HUES6 (cell line): ENCODE results near the gene ARRDC2.

Experiments
- H3K27ac ChIP-seq: 2 replicates; pipeline ENCODE4 v1.7.0; 2013; ENCODE audit warnings: low read depth, mild to moderate bottlenecking, low read length, inconsistent platforms
- H3K27me3 ChIP-seq: 2 replicates; pipeline ENCODE4 v1.6.1; 2013; ENCODE audit warnings: low read length; ENCODE audit not compliant: control insufficient read depth, insufficient read depth
- H3K36me3 ChIP-seq: 2 replicates; pipeline ENCODE4 v1.6.1; 2013; ENCODE audit warnings: low read length; ENCODE audit not compliant: control insufficient read depth, insufficient read depth
- H3K4me1 ChIP-seq: 2 replicates; pipeline ENCODE4 v1.6.1; 2013; ENCODE audit warnings: low read length; ENCODE audit not compliant: control insufficient read depth, insufficient read depth
- H3K4me3 ChIP-seq: 2 replicates; pipeline ENCODE4 v1.5.1; 2013; ENCODE audit warnings: low read depth, low read length
- H3K9ac ChIP-seq: one replicate; pipeline ENCODE4 v1.6.1; 2013; ENCODE audit warnings: mild to moderate bottlenecking, low read length
- H3K9me3 ChIP-seq: 2 replicates; pipeline ENCODE4 v1.6.1; 2013; ENCODE audit warnings: low read depth, low read length; ENCODE audit not compliant: control insufficient read depth, insufficient read depth

Gene ARRDC2

GRCh38 chr19:18046059-18046718 lies 38.2 kb downstream of the ARRDC2 start:
- Histone ChIP-seq H3K9ac (no peak overlapping the region), H3K27ac (no peak overlapping the region; the same call in 1 of the 2 replicates), H3K4me1 (peaks cover 9% of the 10 kb centered on the region; the same call in 1 of the 2 replicates), H3K36me3 (no peaks in the 10 kb centered on the region), H3K9me3 (no peaks in the 10 kb centered on the region), H3K4me3 (no peak overlapping the region), H3K27me3 (no peaks in the 10 kb centered on the region)

GRCh38 chr19:18049385-18049784 lies 41.4 kb downstream of the ARRDC2 start:
- no peaks in the 10 kb centered on the region for H3K27me3 ChIP-seq
- no peak overlapping the region for H3K9ac ChIP-seq
- H3K27ac ChIP-seq: no peak overlapping the region
- no peaks in the 10 kb centered on the region for H3K9me3 ChIP-seq
- H3K36me3 ChIP-seq: no peaks in the 10 kb centered on the region
- peaks cover 9% of the 10 kb centered on the region; the same call in 1 of the 2 replicates for H3K4me1 ChIP-seq
- no peak overlapping the region for H3K4me3 ChIP-seq

- no peaks in the 10 kb centered on the region for H3K9me3 ChIP-seq
- no peaks in the 10 kb centered on the region for H3K36me3 ChIP-seq
- no peaks in the 10 kb centered on the region for H3K4me1 ChIP-seq
- H3K4me3 ChIP-seq: peak overlapping the region; percentile 29; the same call in 1 of the 2 replicates
- no peak overlapping the region for H3K9ac ChIP-seq
- H3K27ac ChIP-seq: no peak overlapping the region
- H3K27me3 ChIP-seq: no peaks in the 10 kb centered on the region
These were observed 43.9 kb downstream of the ARRDC2 start for GRCh38 chr19:18051887-18052286.

DNA sequence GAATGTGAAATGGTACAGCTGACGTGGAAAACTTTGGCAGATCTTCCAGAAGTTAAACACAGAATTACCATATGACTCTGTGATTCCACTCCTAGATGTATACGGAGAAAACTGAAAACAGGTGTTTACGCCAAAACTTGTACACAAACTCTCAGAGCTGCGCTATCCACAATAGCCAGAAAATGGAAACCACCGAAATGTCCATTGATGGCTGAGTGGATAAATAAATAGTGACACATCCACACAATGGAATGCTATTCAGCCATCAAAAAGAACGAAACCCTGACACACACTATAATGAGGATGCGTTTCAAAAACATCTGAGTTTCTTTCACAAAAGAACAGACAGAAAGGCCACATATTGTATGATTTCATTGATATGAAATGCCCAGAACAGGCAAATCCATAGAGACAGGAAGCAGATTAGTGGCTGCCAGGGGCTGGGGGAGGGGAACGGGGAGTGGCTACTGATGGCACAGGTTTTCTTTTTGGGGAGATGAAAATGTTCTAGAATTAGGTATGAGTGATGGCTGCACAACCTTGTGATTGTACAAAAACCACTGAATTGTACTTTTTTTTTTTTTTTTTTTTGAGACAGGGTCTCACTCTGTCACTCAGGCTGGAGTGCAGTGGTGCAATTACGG lies 45.7 kb downstream of the ARRDC2 start:
- no peaks in the 10 kb centered on the region for H3K4me1 ChIP-seq
- H3K9me3 ChIP-seq: no peaks in the 10 kb centered on the region
- no peak overlapping the region for H3K27ac ChIP-seq
- H3K9ac ChIP-seq: no peak overlapping the region
- H3K27me3 ChIP-seq: no peaks in the 10 kb centered on the region
- no peak overlapping the region for H3K4me3 ChIP-seq
- H3K36me3 ChIP-seq: no peaks in the 10 kb centered on the region

GRCh38 chr19:18055967-18056366 lies 48.0 kb downstream of the ARRDC2 start:
- H3K27me3 ChIP-seq: no peaks in the 10 kb centered on the region
- no peak overlapping the region for H3K27ac ChIP-seq
- no peaks in the 10 kb centered on the region for H3K36me3 ChIP-seq
- H3K9ac ChIP-seq: no peak overlapping the region
- H3K4me1 ChIP-seq: no peaks in the 10 kb centered on the region
- H3K4me3 ChIP-seq: no peak overlapping the region
- H3K9me3 ChIP-seq: no peaks in the 10 kb centered on the region

GRCh38 chr19:18057557-18057956 lies 49.6 kb downstream of the ARRDC2 start:
- H3K9me3 ChIP-seq: no peaks in the 10 kb centered on the region
- no peaks in the 10 kb centered on the region for H3K36me3 ChIP-seq
- H3K4me1 ChIP-seq: no peaks in the 10 kb centered on the region
- no peak overlapping the region for H3K4me3 ChIP-seq
- no peak overlapping the region for H3K27ac ChIP-seq
- H3K9ac ChIP-seq: no peak overlapping the region
- H3K27me3 ChIP-seq: no peaks in the 10 kb centered on the region

DNA sequence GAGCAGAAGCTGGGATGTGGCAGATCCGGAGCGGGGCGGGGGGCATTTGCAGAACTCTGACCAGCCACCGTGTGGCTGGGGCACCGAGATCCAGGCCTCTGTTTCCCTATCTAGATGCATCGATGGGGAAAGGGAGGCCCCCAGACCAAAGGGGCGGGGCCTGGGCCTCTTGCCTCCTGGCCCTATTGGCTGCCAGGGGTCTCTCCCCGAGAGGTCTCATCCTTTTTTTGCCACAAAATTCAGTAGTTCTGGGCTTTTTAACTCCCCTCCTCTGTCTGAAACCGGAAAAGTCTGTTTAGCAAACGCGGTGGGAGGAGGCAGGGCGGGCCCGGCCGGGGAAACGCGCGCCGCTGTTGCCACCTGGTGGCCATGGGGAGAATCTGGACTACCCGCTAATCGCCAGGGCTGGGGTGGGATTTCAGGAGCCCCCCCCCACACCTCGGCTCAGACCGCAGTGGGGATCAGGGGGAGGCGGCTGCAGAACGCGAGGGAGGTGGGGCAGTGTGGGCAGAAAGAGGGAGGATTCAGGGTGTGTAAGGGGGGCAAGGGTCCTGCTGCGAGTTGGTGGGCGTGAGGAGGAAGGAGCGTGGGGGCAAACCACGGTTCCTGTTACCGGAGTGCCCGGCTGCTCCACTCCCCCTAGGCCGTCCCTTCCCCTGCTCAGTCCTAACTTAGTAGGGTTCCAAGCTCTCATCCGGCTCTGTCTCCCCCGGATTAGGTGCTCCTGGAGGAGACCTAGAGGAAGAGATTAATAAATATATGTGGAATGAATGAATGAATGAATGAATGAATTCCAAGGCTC lies 50.4 kb downstream of the ARRDC2 start:
- Histone ChIP-seq H3K9me3 (no peaks in the 10 kb centered on the region), H3K27ac (no peak overlapping the region), H3K9ac (no peak overlapping the region), H3K4me3 (peak overlapping the region; percentile 50), H3K27me3 (no peaks in the 10 kb centered on the region), H3K36me3 (no peaks in the 10 kb centered on the region), H3K4me1 (no peaks in the 10 kb centered on the region)

GRCh38 chr19:18059297-18059696 lies 51.3 kb downstream of the ARRDC2 start:
- no peaks in the 10 kb centered on the region for H3K9me3 ChIP-seq
- H3K27ac ChIP-seq: no peak overlapping the region
- no peaks in the 10 kb centered on the region for H3K27me3 ChIP-seq
- H3K4me3 ChIP-seq: no peak overlapping the region
- no peaks in the 10 kb centered on the region for H3K4me1 ChIP-seq
- no peaks in the 10 kb centered on the region for H3K36me3 ChIP-seq
- no peak overlapping the region for H3K9ac ChIP-seq

DNA sequence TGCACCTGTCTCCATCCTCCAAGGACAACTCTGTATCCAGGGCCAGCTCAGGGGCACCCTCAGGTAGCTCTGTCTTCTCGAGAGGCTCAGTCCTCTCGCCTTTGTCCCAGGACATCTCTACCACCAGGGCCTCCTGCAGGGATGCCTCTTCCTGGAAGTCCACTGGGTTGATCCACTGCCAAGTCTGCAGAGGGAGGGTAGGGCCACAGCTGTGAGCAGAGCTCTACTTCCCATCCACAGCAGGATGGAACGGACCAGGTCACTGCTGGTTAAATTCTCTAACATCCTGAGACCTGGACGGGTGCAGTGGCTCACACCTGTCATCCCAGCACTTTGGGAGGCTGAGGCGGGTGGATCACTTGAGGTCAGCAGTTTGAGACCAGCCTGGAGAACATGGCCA lies 51.9 kb downstream of the ARRDC2 start:
- Histone ChIP-seq H3K4me3 (no peak overlapping the region), H3K4me1 (no peaks in the 10 kb centered on the region), H3K27ac (no peak overlapping the region), H3K9me3 (no peaks in the 10 kb centered on the region), H3K27me3 (no peaks in the 10 kb centered on the region), H3K36me3 (no peaks in the 10 kb centered on the region), H3K9ac (no peak overlapping the region)

GRCh38 chr19:18060472-18060871 lies 52.5 kb downstream of the ARRDC2 start:
- Histone ChIP-seq H3K9ac (no peak overlapping the region), H3K9me3 (no peaks in the 10 kb centered on the region), H3K27ac (no peak overlapping the region), H3K4me3 (no peak overlapping the region), H3K36me3 (no peaks in the 10 kb centered on the region), H3K27me3 (no peaks in the 10 kb centered on the region), H3K4me1 (no peaks in the 10 kb centered on the region)

- no peak overlapping the region for H3K4me3 ChIP-seq
- H3K4me1 ChIP-seq: no peaks in the 10 kb centered on the region
- no peaks in the 10 kb centered on the region for H3K27me3 ChIP-seq
- no peaks in the 10 kb centered on the region for H3K9me3 ChIP-seq
- H3K27ac ChIP-seq: no peak overlapping the region
- no peak overlapping the region for H3K9ac ChIP-seq
- H3K36me3 ChIP-seq: no peaks in the 10 kb centered on the region
These were observed 54.1 kb downstream of the ARRDC2 start for GRCh38 chr19:18062028-18062427.
